Loucy (cell line): ENCODE data around the gene IFNGR1.

Experiments
- CTCF ChIP-seq: fragments of 200-600 bp; sonication (generic); conservative IDR thresholded peaks from 2 replicates; pipeline ENCODE4 v1.5.1; 2014; ENCODE audit warnings: mild to moderate bottlenecking, antibody characterized with exemption, low read length
- EZH2phosphoT487 ChIP-seq: fragments of 200-600 bp; IDR thresholded peaks from 2 replicates; pipeline ENCODE4 v1.6.1; 2018; ENCODE audit warnings: antibody characterized with exemption, mild to moderate bottlenecking, moderate library complexity, borderline replicate concordance

- TF ChIP-seq CTCF (no peak), EZH2phosphoT487 (no peak)
Measured at GRCh38 chr6:137231895-137232294, 12.7 kb upstream of the IFNGR1 start.
